Measurements from ENCODE around the gene ST7.

DNA sequence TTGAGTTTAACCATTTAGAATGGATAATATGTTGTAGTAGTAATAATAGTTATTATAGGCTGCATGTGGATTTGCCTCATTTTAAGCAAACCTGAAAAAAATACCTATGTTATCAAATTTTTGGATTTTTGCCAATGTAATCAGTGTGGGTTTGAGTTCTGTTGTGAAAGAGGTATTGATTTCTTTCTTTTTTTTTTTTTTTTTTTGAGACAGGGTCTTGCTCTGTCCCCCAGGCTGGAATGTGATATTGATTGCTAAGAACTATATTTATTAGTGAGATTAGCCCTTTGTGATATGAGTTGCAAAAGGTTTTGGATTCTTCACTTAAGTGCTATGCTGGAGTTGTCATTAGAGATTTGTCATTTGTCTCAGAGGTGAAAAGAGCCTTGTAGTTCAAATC lies 124.4 kb downstream of the ST7 start:
- TF ChIP-seq POLR2A (IDR thresholded peaks at IDR 0.05) (no peak), POLR2AphosphoS5 (IDR thresholded peaks at IDR 0.05) (no peak)
- TF ChIP-seq, protein P1, sequence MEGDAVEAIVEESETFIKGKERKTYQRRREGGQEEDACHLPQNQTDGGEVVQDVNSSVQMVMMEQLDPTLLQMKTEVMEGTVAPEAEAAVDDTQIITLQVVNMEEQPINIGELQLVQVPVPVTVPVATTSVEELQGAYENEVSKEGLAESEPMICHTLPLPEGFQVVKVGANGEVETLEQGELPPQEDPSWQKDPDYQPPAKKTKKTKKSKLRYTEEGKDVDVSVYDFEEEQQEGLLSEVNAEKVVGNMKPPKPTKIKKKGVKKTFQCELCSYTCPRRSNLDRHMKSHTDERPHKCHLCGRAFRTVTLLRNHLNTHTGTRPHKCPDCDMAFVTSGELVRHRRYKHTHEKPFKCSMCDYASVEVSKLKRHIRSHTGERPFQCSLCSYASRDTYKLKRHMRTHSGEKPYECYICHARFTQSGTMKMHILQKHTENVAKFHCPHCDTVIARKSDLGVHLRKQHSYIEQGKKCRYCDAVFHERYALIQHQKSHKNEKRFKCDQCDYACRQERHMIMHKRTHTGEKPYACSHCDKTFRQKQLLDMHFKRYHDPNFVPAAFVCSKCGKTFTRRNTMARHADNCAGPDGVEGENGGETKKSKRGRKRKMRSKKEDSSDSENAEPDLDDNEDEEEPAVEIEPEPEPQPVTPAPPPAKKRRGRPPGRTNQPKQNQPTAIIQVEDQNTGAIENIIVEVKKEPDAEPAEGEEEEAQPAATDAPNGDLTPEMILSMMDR (IDR thresholded peaks at IDR 0.05): no peak

Data from sigmoid colon (tissue), 4 donors.